GM06990 (cell line): ENCODE data around the gene GRM7.

Source experiments
- DNase-seq: peaks from one replicate; pipeline ENCODE4 v3.0.0-alpha.2; 2011; ENCODE audit not compliant: insufficient read length; ENCODE audit errors: extremely low read depth
- H3K27me3 ChIP-seq: replicated peaks from 2 replicates; pipeline ENCODE4 v1.6.0; 2011; ENCODE audit warnings: low read length; ENCODE audit not compliant: control insufficient read depth, insufficient read depth
- H3K36me3 ChIP-seq: 2 replicates; pipeline ENCODE4 v1.5.1; 2011; ENCODE audit warnings: low read length; ENCODE audit not compliant: control insufficient read depth, insufficient read depth
- H3K4me3 ChIP-seq: replicated peaks from 2 replicates; pipeline ENCODE4 v1.5.1; 2011; ENCODE audit warnings: low read depth, mild to moderate bottlenecking, control low read depth, low read length
- CTCF ChIP-seq: IDR thresholded peaks from 2 replicates; pipeline ENCODE4 v1.5.1; 2011; ENCODE audit warnings: low read length, control low read depth, mild to moderate bottlenecking, inconsistent platforms; ENCODE audit not compliant: insufficient read depth, poor library complexity, severe bottlenecking

The GRM7 gene

GRCh38 chr3:7203969-7204847 lies 343.3 kb downstream of the GRM7 start:
- DNase-seq = no peak
- H3K27me3 ChIP-seq = no peaks in the 10 kb centered on the region
- no peak overlapping the region for H3K4me3 ChIP-seq
- no peaks in the 10 kb centered on the region for H3K36me3 ChIP-seq
- TF ChIP-seq CTCF = no peak

GRCh38 chr3:7204848-7205156 lies 343.9 kb downstream of the GRM7 start:
- Histone ChIP-seq H3K36me3 (no peaks in the 10 kb centered on the region), H3K4me3 (no peak overlapping the region), H3K27me3 (no peaks in the 10 kb centered on the region)
- TF ChIP-seq CTCF = no peak
- no peak for DNase-seq

- Histone ChIP-seq H3K4me3 (peak overlapping the region; percentile 42), H3K36me3 (no peaks in the 10 kb centered on the region), H3K27me3 (no peaks in the 10 kb centered on the region)
- DNase-seq = no peak
- TF ChIP-seq CTCF = no peak
Observed at GRCh38 chr3:7205535-7205934, 344.6 kb downstream of the GRM7 start.

GRCh38 chr3:7205962-7206361 lies 345.0 kb downstream of the GRM7 start:
- Histone ChIP-seq H3K4me3 (peak overlapping the region; percentile 42), H3K36me3 (no peaks in the 10 kb centered on the region), H3K27me3 (no peaks in the 10 kb centered on the region)
- peak; percentile 3 for DNase-seq
- TF ChIP-seq CTCF = no peak

GRCh38 chr3:7207125-7207524 lies 346.2 kb downstream of the GRM7 start:
- H3K4me3 ChIP-seq = no peak overlapping the region
- DNase-seq = no peak
- no peaks in the 10 kb centered on the region for H3K27me3 ChIP-seq
- no peaks in the 10 kb centered on the region for H3K36me3 ChIP-seq
- no peak for TF ChIP-seq CTCF

- no peaks in the 10 kb centered on the region for H3K36me3 ChIP-seq
- no peak for DNase-seq
- no peak overlapping the region for H3K4me3 ChIP-seq
- H3K27me3 ChIP-seq = no peaks in the 10 kb centered on the region
- TF ChIP-seq CTCF = no peak
Observed at GRCh38 chr3:7207928-7208327, 347.0 kb downstream of the GRM7 start.
